Activated CD8-positive, alpha-beta memory T cell treated with anti-CD3 and anti-CD28 coated beads for 24 hours (primary cell): ENCODE data around the gene PTGDS.

Experiments used
- DNase-seq: peaks from one replicate; pipeline ENCODE4 v3.0.0-alpha.2; 2020

The PTGDS gene

DNA sequence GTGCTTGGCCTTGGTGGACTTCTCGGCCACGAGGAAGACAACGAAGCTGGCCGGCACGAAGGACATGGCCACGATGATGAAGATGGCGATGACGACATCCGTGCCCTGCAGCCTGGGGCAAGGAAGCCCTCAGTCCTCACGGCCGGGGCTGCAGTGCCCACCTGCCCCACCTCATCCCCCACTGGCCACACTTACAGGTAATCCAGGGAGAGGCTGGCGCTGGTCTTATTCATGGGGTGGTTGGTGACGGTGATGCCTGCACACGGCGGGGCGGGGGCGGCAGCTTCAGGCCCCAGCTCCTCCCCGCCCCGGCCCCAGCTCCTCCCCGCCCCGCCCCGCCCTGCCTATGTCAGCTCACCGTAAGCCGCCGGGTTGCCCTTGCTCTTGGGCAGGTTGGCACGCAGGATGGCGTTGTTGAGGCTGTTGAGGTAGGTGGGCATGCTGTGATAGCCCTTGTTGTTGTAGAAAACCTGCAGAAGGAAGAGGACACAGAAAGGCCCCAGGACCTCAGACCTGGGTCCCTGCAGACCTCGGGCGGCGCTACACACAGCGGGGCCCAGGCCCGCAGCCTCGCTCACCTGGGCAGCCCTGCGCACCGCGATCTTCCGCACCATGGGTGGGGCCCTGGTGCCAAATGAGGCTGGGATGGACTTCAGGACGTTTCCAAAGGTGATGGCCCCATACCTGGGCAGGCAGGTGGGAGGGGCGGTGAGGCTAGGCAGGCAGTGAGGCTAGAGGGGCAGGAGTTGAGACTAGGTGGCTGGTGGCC, 34.8 kb downstream of the PTGDS start:
- no peak for DNase-seq

DNA sequence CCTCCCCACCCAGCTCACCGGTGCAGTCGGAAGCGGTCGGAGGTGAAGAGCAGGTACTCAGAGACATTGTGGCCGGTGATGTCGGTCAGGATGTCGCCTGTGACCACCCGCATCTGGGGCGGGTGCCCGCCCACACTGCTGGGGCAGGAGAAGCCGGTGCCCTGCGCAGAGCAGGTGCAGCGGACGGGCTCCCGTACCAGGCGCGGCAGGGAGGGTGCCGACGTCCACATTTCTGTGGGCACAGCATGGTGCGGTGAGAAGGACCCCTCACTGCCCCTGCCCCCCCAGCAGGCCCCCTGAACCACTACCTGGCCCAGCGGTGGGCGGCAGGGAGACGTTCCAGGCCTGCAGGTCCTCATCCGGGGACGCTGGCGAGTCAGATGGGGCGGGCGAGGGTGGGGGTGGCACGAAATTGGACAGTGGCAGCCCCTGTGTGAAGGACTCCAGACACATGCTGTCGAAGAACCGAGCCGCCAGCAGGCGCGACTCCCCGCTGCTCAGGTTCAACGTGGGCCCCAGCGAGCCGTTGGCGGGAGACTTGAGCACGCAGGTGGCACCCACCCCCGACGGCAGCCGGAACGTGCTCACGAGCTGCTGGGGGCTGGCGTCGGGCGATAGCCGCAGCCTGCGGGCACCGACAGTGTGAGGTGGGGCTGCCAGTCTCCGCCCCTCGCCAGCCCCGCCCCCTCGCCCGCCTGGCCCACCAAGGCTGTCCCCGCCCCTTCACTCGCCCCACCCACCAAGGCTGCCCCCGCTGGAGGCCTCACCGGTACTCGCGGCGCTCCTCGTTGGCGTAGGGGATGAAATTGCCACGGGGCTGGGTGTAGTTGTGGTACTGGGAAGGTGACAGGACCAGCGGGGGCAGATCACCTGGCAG, 35.6 kb downstream of the PTGDS start:
- no peak for DNase-seq

DNA sequence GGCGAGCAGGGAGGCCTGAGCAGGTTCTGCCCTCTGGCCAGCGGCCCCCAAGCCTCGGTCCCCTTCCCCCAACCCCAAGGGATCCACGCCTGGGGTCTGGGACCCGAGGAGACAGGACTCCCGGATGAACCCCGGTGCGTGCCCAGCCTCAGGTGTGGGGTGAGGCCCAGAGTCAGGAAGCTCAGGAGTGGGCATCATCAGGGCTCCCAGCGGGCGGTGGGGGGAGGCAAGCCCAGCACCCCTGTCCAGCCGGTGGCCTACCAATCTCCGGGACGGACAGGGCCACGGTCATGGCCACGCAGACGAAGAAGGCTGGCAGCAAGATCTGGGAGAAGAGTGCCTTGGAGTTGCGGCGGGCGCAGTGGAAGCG, 36.3 kb downstream of the PTGDS start:
- DNase-seq = no peak

- no peak for DNase-seq
Observed at GRCh38 chr9:137014166-137014565, 36.9 kb downstream of the PTGDS start.

- no peak for DNase-seq
Observed at GRCh38 chr9:137014776-137015539, 37.7 kb downstream of the PTGDS start.

- no peak for DNase-seq
Observed at GRCh38 chr9:137015540-137015930, 38.2 kb downstream of the PTGDS start.

DNA sequence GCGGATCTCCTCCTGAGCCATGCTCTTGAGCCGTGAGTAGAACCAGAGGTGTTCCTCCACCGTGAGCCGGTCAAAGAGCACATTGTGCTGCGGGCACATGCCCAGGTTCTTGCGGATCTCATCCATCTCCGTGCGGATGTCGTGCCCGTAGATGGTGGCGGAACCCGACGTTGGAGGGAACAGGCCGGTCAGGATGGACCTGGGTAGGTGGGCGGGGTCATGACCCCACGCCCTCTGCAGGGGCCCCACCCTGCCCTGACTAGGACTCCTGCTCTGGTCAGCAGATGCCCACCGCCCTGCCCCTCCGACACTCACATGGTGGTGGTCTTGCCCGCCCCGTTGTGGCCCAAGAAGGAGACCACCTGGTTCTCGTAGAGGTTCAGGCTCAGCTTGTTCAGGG, 38.7 kb downstream of the PTGDS start:
- no peak for DNase-seq

DNA sequence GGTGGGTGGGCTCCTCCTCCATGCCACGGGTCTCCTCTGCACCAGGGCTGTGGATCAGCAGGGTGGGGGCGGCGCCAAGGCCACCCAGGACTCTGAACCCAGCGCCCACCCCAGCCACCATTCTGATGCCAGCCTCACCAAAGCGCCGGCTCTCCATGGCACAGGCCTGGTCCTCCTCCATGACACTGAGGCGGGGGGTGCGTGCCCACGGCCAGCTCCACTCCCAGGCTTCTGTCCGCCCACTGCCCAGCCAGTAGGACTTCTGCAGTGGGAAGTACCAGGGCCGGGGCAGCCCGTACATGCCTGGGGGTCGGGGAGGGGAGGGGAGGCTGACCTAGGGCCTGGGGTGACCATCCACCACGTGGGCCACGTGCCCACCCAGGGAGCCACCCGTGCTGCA, 39.1 kb downstream of the PTGDS start:
- DNase-seq = no peak

GRCh38 chr9:137017071-137017470, 39.8 kb downstream of the PTGDS start:
- no peak for DNase-seq

DNA sequence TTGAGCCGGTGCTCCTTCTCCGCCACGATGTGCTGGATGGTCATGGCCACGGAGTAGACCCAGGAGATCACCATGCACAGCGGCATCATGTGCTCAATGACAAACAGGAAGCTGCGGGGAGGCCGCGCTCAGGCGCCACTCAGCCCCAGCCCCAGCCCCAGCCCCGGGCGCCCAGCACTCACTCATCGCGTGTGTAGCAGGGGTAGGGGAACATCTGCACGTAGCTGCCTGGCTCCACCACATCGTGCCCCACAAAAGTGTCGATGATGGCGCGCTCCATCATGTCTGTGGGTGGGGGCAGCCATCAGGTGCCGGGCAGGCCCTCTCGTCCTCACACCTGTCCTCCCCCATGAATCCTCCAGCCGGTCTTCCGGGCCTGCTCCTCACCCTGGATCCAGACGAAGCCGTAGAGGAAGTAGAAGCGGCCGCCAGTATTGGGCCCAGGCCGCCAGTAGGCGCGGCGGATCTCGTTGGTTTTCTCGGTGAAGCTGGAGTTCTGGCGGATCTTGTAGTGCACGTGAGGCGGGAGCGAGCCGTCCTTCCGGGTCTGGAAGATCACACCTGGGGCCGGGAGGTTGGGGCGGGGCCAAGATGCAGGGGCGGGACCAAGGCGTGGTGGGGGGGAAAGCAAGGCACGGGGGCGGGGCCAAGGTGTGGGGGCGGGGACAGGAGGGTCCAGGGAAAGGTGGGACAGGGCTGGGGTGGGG, 40.6 kb downstream of the PTGDS start:
- DNase-seq = no peak

DNA sequence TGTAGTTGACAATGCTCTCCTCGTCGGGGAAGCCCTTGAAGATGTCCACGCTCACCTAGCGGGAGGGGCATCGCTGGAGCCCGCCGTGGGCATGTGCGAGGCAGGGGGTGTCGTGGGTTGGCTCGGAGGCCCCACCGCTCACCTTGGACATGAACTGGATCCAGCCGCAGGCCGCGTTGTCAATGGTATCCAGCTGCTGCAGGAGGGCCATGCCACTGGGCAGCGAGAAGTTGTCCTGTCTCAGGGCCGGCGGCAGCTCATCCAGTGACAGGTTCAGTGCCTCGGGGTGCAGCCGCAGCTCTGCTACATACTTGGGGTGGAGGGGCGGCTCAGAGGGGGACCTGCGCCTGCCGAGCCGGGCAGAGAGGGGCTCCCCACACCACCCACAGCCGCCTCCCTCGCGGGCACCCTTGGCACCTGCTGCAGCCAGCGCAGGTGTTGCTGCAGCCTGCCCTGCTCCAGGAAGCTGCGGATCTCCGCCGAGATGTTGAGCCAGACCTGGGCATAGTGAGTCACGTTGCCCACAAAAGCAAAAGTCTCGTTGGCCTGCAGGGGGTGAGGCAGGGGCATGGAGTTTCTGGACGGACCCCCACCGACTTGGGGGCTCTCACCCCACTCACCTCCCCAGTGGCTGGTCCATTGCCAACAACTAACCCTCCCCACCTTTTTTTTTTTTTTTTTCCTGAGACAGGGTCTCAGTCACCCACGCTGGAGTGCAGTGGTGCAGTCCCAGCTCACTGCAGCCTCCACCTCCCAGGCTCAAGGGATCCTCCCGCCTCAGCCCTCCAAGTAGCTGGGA, 41.7 kb downstream of the PTGDS start:
- DNase-seq = no peak

DNA sequence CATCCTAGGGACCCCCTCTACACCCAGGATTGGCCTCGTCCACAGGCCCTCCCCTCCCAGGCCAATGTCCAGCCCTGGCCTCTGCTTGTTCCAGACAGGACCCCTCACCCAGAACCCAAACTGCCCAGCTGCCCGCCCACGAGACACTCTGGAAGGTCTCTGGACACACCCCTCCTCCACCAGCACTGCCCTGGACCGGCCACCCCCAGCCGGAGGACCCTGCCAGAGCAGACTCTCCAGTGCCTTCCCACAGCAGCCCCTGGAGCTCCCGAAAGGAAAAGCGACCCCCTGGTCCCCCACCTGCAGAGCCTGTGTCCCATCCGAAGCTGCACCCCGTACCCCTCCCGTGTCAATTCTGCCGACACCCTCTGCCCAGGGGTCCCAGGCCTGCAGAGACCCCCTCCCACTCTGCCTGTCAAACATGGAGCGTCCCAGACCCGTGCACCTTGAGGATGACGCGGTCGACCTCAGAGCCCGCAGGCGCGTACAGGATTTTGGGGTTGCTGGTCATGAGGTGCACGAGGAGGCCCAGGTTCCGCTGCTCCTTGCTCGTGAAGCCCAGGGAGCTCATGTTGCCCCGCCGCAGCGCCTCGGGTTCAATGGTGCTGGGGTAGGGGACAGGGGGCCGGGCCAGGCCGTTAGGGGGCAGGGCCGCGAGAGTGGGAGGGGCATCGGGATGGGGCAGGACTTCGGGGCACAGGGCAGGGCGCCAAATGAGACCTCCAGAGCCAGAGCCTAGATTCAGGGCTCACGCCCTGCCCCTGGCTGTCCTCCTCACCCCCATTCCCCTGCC, 42.8 kb downstream of the PTGDS start:
- DNase-seq = no peak

DNA sequence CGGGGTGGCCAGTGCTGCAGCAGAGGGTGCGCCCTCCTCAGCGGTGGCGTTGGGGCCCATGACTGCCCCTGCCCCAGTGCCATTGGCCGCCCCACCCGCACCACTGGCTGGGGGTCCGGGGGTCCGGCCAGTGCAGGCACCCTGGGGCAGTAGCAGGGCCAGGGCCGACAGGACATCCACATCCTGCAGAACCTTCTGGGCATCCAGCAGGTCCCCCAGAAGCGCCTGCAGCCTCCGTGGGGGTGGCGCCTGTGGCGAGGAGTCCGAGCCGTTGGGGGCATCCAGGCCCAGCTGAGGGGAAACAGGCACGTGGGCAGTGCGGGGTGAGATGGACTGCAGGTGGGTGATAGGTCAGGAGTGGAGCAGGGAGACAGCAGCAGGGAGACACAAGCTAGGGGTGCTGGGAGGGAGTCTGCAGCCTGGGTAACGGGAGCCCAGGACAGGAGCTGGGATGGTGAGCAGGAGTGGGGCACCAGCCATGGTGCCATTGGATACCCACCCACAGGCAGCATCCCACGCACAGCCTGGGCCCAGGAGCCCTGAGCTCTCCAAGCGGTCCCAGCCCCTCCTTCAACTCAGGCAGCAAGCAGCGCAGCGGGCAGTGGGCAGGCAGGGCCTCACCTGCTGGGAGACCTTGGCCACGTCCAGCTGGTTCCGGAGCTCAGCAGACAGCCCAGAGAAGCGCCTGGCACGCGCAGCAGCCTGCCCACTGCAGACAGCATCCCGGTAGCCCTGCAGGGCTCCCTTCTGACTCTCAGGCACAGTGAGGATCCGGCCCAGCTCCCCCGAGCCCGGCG, 43.7 kb downstream of the PTGDS start:
- no peak for DNase-seq

DNA sequence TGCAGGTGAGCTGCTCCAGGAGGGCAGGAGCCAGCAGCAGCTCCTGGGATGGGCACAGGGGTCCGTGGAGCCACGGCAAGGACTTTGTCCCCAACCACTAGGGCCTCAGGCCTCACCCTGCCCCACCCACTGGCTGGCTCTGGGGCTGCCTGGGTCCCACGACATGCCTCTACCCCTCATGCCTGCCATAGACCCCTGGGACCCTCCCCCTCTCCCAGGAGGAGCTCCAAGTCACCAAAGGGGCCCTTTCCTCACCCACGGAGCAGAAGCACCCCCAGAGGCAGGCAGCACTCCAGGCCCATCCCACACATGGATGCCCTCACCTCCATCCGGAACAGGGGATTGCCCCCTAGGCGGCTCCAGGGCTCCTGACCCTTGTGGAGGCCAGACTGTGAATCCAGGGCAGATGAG, 44.3 kb downstream of the PTGDS start:
- DNase-seq = no peak

DNA sequence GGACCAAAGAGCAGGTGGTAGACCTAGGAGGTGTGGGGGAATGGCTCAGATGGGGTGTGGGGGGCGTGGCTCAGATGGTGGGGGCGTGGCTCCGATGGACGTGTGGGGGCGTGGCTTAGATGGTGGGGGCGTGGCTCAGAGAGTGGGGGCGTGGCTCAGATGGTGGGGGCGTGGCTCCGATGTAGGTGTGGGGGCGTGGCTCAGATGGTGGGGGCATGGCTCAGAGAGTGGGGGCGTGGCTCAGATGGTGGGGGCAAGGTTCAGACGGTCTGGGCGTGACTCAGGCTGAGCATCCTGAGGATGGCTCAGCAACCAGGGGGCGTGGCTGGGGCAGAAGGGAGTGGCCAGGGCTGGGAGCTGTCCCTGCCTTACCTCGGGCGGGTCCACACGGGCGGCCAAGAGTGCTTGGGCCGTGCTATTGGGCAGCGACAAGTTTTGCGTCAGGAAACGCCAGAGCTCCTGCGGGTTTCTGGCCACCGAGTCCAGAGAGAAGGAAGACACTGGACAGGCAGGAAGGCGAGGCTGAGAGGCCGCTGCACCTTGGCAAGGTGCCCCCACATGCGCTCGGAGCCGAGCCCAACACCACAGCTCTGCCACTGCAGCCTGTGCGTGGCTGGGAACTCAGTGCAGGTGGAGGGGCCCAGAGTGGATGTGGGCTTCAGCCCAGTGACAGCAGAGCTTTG, 44.8 kb downstream of the PTGDS start:
- DNase-seq = peak; percentile 82

DNA sequence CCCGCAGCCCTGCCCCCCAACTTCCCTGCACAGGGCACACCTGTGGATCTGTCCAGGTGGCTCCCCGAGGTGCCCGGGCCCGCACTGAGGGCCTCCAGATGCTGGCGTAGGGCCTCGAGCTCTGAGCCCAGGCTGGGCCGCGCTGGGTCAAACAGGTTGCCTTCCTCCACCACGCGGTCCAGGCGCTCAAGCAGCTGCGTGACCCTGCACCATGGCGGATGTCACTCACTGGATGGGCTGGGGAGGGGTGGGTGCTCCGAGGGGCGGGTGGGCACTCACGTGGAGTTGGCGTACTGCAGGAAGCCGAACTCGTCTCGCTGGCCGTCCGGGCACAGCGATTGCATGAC, 45.3 kb downstream of the PTGDS start:
- DNase-seq = no peak

DNA sequence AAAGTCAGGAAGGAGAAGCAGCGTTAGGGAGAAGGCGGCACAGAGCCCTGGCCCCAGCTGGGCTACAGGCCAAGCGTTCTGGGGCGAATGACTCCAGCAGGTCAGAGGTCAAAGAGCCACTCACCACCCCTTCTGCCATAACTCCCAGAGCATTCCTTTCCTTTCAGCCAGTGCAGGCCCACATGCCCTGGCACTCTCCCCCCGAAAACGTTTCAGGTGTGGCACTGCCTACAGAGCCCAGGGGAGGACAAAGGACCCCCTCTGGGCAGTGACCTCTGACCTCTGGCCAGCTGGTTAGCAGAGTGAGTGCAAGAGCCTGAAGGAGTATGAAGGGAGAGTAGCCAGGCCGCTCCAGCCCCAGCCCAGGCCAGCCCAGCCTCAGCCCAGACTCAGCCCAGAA, 45.9 kb downstream of the PTGDS start:
- DNase-seq = no peak

- no peak for DNase-seq
Observed at GRCh38 chr9:137023583-137023991, 46.3 kb downstream of the PTGDS start.

GRCh38 chr9:137025517-137025966, 48.2 kb downstream of the PTGDS start:
- no peak for DNase-seq

DNA sequence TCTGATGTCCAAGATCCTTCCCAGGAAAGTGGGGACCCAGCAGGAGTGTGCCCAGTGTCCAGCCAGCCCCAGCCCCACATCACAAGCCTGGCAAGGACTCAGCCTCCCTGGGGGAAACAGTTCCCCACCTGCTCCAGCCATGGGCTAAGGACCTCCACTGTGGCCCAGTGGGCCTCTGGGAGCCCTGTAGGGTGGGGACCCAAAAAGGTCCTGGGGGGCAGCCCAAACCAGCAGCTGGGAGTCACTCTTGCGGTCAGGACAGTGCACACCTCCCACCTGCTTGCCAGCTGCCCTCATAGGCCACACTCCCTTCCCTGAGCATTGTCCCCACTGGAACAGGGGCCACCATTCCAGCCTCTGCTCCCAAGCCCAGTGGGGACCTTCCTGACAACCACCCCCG, 49.1 kb downstream of the PTGDS start:
- DNase-seq = no peak
